ENCODE data around the gene EHD1.

The EHD1 gene

DNA sequence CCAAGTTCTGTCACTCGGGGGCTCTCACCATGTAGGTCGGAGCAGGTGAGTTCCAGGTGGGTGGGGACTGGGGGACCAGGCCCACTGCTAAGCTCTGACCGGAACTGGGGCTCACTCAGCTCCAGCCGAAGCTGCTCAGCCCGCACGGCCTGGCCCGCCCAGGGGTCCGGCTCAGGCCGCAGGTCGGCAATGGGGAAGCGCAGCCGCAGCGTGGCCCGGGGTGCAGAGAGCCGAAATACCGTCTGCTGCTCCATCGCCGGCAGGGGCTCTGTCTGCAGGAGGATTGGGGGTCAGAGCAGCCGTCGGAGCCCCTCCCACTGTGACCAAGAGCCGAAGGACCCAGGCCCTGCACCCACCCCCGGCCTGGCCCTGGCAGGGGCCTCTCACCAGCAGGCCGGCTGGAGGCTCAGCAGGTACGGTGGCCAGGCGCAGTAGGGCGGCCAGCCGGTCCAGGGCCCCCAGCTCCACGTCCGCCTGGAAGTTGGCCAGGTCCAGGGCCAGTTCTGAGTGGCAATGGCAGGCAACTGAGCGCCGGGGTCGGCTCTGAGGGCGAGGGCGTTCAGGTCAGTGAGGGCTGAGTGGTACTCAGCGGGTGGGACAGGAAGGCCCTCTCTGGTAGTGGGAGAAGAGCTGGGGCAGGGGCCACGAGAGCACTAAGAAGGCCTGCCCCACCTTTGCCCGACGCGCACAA lies 31.4 kb upstream of the EHD1 start:
- DNase-seq (ENCODE audit: low read depth): no peak

DNA sequence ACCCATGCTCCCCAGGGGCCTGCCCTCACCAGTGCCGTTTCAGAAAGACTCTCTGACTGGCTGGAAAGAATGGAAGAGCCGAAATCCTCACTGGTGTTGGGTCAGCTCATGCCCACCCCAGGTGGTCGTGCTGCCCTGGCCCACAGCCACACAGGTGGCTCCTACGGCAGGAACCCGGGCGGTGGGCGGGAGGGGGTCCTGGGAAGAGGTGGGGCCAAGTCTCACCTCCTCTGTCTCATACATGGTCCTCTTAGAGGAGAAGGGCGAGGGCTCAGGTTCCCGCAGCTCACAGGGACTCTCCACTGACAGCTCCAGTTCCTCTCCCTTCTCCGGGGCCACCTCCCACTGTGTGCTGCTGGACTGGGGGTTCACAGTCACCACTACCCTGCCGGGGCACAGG lies 30.3 kb upstream of the EHD1 start:
- no peak for DNase-seq (ENCODE audit: low read depth)

- DNase-seq (ENCODE audit: low read depth): no peak
These were observed 27.9 kb upstream of the EHD1 start for GRCh38 chr11:64906314-64906635.

DNA sequence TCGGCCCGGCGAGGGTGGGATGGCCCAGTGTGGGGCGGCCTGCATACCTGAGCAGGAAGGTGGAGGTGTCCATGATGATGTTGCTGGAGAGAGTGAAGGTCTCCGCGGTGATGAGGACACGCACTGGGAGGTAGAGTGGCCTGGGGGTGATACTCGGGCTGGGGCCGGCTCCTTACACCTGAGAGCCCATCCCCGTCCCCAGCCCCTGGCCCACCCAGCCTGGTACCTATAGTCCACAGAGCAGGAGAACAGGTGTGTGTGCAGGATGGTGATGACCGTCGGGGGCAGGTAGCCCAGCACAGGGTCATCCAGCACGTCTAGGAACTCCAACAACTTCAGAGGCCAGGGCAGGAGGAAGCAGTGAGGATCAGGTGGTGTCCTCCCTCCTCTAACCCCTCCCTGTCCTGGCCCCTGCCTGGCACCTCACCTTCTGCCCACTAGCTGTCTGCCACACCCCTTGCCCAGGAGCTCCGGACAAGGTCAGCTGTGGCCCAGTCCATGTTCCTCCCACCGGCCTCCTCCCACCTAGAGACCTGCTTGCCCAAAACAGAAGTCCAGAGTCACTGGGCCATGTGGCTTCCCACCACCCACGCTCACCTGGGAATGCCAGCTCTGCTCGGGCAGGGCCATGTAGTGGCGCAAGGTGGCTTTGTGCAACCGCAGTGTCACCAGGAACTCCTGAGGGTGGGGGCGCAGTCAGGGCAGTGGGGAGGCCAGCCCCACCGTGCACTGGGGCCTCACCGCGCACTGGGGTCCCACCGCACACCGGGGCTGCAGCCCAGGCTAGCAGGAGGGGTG lies 27.3 kb upstream of the EHD1 start:
- no peak for DNase-seq (ENCODE audit: low read depth)

DNA sequence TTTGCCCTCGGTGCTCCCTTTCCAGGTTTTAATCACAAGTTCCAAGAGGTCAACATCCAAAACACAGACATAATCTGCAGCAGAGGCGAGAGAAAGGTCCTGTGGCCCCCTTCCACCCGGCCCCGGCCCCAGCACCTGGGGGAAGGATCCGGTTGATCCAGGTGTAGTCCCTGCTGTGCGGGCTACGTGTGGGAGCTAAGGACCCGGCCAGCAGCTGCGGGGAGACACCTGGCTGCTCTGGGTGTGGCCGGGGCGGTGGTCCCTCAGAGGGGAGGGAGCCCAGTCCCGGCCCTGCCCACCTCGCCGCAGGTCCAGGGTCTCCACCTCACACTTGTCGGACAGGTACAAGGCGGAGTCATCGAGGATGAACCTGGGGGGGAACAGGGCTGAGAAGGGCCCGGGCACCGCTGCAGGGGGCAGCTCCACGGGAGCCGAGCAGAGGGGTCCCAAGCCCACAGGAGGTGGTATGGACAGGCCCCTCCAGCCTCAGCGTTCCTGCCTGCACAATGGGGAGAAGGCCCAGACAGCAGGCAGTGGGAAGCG lies 24.9 kb upstream of the EHD1 start:
- no peak for DNase-seq (ENCODE audit: low read depth)

DNA sequence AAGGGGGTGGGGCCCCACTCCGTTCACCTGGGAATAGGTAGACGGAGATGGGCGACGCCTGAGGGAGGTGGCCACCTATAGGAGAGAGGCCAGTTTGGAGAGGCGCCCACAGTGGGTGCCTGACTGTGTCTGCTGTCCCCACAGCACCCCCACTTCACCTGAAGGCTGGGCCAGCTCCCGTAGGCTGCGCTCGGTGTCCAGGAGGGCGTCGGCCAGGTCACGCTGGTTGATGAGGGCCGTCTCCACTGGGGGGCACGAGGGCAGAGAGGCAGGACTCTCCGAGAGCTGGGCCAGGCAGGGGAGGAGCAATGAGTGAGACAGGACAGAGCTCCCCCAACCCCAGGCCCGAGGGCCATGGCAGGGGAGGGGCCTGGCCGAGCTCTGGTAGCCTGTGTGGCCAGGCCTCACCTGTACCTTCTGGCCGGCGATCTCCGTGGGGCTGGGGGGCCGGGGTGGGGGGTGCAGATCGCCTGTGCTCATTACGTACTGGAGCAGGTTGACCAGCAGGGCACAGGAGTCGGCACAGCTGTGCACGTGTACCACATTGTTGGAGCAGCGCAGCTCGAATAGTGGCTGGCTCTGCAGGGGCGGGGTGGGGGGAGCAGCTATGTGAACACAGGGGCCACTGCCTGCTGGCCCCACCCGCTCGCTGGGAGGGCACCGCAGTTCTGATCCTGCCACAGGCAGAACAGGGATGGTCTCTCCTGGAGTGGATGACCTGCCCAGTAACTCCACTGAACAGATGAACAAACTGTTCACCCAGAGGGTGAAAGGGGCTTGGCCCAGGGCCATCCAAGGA lies 23.9 kb upstream of the EHD1 start:
- no peak for DNase-seq (ENCODE audit: low read depth)

DNA sequence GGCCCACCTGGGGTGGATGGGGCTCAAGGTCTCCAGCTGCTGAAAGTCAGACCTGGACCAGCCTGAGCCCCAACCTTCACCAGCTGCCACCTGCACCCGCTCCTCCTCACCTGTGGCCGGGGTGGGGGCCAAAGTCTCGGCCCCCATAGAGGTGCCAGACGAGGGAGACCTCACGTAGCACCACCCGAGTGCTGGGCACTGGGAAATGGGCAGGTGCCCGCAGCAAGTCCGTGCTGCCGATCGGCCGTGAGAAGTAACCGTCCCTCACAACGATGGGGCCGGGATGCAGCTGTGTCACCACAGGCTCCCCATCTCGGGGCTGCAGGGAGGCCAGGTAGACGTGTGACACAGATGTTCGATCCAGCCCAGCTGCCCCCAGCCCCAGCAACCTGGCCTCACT lies 22.4 kb upstream of the EHD1 start:
- DNase-seq (ENCODE audit: low read depth): no peak

DNA sequence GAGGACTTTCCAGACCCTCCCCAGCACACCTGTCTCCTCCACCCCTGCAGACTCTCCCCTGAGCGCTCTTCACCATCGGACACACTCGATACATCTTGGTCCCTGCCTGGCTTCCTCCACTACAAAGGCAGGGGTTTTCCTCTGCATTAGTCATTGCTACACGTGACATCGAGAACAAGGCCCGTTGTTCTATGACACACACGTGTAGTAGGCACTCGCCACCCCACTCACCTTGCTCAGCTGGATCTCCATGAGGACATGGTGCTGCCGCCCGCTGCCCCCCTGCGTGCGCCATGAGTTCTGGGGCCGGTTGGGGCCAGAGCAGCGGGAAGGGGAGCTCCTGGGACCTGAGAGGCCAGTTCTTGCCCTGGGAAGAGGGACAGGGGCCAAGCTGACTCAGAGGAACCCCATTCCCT lies 21.9 kb upstream of the EHD1 start:
- peak; percentile 51 for DNase-seq (ENCODE audit: low read depth)

- no peak for DNase-seq (ENCODE audit: low read depth)
These were observed 20.1 kb upstream of the EHD1 start for GRCh38 chr11:64898541-64898940.

DNA sequence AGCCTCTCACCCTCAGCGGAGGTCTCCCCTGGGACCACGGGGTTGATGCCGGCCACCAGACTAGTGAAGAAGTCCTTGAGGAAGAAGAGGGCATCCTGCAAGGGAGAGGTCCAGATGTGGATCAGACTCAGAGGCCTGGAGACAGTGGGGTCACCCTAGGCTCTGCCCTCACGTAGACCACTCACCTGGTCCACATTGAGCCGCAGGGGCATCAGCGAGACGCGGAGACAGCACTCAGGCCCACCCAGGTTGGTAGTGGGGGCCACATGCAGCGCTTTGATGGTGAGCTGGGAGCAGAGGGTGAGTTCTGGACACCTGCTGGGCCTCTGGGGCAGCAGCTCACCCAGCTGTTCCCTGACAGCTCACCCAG lies 19.6 kb upstream of the EHD1 start:
- DNase-seq (ENCODE audit: low read depth): no peak

DNA sequence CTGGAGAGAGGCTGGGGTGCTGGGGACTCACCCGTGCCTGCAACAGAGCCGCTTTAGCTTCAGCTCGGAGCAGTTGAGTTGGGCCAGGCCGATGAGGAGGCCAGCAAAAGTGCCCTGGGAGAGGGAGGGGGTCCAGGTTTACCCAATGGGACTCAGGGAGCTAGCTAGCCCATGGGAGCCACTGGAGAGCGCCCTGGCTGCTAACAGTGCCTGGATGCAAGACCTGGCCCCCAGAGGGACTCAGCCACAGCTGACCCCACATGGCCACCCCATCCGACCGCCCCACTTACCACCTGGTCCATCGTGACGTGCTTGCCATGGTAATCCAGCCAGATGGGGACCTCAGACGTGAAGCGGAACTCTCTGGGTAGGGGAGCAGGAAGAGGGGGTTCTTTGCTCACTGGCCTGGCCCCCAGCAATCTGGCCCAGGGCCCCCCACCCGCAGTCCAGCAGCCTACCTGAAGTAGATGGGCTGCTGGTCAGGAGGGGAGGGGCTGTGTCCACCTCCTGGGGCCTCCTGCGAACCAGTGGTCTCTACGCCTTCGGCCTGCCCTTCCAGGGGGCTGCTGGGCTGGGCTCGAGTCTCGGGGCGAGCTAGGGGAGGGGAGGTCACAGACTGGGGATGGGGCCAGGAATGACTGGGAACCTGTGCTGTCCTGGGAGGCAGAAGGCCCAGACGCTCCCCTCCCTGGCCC lies 19.1 kb upstream of the EHD1 start:
- no peak for DNase-seq (ENCODE audit: low read depth)

DNA sequence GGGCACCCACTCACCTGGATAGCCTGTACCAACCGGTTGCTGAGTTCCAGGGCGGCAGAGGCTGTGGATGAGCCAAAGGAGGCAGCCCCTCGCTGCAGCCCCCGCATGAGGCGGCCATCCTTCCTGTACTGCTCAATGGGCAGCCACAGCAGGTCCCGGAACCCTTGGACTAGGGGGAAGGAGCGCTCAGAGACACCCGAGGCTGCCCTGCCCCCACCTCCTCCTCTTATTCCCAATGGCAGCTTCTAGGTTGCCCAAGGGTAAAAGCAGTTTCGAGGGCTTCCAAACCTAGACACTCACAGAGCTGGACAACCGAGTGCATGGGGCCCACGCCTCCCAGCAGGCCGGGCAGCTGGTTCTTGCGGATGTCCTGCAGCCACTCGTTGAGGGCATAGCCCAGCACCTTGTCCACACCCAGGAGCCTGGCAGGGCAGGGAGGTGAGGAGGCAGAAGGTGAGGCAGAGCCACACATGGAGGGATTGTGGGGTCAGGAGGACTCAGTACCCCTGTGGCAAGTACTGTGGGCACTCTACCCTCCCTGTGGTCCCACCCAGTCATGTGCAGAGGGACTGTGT lies 18.1 kb upstream of the EHD1 start:
- DNase-seq (ENCODE audit: low read depth): no peak

GRCh38 chr11:64894812-64895452 lies 16.5 kb upstream of the EHD1 start:
- no peak for DNase-seq (ENCODE audit: low read depth)

- peak; percentile 89 for DNase-seq (ENCODE audit: low read depth)
These were observed 15.8 kb upstream of the EHD1 start for GRCh38 chr11:64894070-64894811.

GRCh38 chr11:64893194-64894069 lies 15.0 kb upstream of the EHD1 start:
- no peak for DNase-seq (ENCODE audit: low read depth)

DNA sequence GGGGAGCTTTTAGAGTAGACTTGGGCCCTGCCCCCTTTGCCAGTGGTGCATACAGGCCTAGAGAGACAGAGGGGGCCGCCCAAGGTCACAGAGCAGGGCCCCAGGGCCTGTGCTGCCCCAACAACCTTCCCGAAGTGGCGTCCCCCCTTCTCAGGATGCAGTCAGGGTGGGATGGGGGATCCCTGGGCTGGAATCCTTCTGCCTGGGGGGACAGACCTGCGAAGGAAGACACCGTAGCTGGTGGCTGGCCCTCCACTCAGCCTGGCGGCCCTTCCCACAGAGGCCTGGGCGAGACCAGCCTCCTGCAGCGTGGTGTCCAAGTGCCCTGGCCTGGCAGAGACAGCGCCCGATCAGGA lies 14.4 kb upstream of the EHD1 start:
- no peak for DNase-seq (ENCODE audit: low read depth)

DNA sequence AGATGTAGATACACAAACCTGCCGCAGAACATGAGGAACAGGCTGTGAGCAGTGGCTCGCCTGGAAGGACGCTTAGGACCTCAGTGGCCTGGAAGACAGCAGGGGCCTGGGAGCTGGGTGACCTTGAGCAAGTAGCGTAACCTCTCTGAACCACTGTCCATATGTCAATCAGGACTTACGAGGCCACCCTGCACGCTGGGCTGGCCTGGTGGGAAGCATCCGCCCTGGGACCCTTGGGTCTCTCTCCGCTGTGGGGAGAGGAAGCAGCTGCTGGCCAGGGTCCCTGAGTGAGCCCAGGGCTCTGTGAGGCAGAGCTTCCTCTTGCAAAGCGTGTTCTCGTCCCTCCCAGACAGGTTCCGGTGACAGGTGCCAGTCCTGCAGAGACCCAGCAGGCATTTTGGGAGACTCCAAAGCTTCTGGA lies 14.0 kb upstream of the EHD1 start:
- DNase-seq (ENCODE audit: low read depth): no peak

GRCh38 chr11:64891880-64892279 lies 13.5 kb upstream of the EHD1 start:
- no peak for DNase-seq (ENCODE audit: low read depth)

DNA sequence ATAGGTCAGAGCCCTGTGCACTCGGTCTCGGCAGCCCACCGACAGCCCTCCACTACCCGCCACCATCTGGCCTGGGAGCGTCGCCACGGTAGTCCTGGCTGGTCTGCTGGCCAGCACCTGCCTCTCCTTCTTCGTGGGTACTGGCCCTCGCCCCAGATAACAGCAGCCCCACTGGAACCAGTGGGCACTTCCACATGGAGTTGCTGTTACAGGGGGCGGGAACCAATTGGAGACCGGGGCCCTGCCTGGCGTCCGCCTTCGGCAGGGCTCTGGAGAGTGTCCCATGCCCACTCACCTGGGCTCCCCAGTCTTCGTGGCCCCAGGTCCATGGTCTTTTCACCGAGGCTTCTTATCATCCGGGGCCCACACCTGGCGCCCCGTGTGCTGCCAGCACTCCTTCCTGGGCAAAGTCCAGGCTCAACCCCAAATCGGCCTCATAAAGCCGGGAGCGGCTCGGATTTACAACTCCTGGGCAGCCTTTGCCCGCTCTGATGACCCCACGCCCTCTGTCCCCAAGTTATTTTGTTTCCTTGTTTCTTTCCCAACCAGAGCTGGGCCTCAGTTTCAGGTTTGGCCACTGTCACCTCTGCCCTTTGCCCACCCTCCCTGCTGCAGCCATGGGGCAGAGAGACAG lies 12.9 kb upstream of the EHD1 start:
- no peak for DNase-seq (ENCODE audit: low read depth)

Data from stimulated activated CD8-positive, alpha-beta memory T cell treated with anti-CD3 and anti-CD28 coated beads, Interleukin-12 subunit alpha, Interleukin-12 subunit beta, amount 100 ng/mL, for 1 hour (primary cell).